ENCODE measurements around the gene PLA2G2C.

GRCh38 chr1:20211511-20211931 lies 25.2 kb upstream of the PLA2G2C start:
- no peak for TF ChIP-seq CTCF (IDR thresholded peaks at IDR 0.05 in 4 of 5, conservative IDR thresholded peaks at IDR 0.05 in 1 of 5)
- TF ChIP-seq POLR2A (IDR thresholded peaks at IDR 0.05): no peak

Measured in gastrocnemius medialis (tissue), 4 donors.